IMR-90 (cell line): ENCODE results near the gene GCK. TPM values are rescaled to one million over a fixed set of nuclear protein-coding genes. Genes with fewer than 3 reads are reported as not detected.

Experiments used
- ATAC-seq: fragments of 200-7000 bp; cut with Tn5 transposase; 2 replicates; pipeline ENCODE4 v1.9.1; 2020; ENCODE audit warnings: low read depth, mild to moderate bottlenecking, moderate library complexity
- BruUV-seq: library from RNA; stranded (reverse); fragments of 400-500 nt; replicated peaks from 2 replicates; lab custom pipeline; 2021; lab: Mats Ljungman, UMichigan
- CTCF ChIA-PET: fragments of 300-600 bp; formaldehyde crosslinking; extraction: SDS; loops from one replicate; lab custom pipeline; 2021; ENCODE audit warnings: antibody characterized with exemption; lab: Yijun Ruan, JAX
- POLR2A ChIA-PET: fragments of 300-600 bp; sonication (Branson Sonifier 250); formaldehyde crosslinking; loops from one replicate; lab custom pipeline; 2022; ENCODE audit warnings: antibody characterized with exemption; ENCODE audit not compliant: unreplicated experiment; lab: Charles Lee
- DNase-seq: peaks from one replicate; pipeline ENCODE4 v3.0.0; 2013
- H2AFZ ChIP-seq: replicated peaks from 2 replicates; pipeline ENCODE3; 2013; ENCODE audit warnings: low read length, mild to moderate bottlenecking; ENCODE audit not compliant: poor library complexity
- H2AK5ac ChIP-seq: 2 replicates; pipeline ENCODE4 v1.6.1; 2013; ENCODE audit warnings: low read depth, low read length, inconsistent platforms
- H2AK9ac ChIP-seq: replicated peaks from 2 replicates; pipeline ENCODE3; 2013; ENCODE audit warnings: mild to moderate bottlenecking, low read depth, low read length, moderate library complexity; ENCODE audit not compliant: poor library complexity
- H2BK120ac ChIP-seq: 2 replicates; pipeline ENCODE4 v1.6.1; 2013; ENCODE audit warnings: low read depth, low read length, inconsistent platforms
- H2BK15ac ChIP-seq: 3 replicates; pipeline ENCODE4 v1.6.1; 2013; ENCODE audit warnings: low read depth, low read length, inconsistent platforms
- H2BK20ac ChIP-seq: 2 replicates; pipeline ENCODE4 v1.6.1; 2013; ENCODE audit warnings: low read depth, mild to moderate bottlenecking, inconsistent platforms, low read length, moderate library complexity
- H2BK5ac ChIP-seq: 2 replicates; pipeline ENCODE4 v1.6.1; 2013; ENCODE audit warnings: mild to moderate bottlenecking, low read depth, low read length, inconsistent platforms; ENCODE audit not compliant: poor library complexity, severe bottlenecking
- H3K14ac ChIP-seq: replicated peaks from 2 replicates; pipeline ENCODE4 v1.6.1; 2013; ENCODE audit warnings: low read depth, low read length, inconsistent platforms
- H3K18ac ChIP-seq: 2 replicates; pipeline ENCODE4 v1.6.1; 2013; ENCODE audit warnings: low read depth, low read length, control low read depth
- H3K23ac ChIP-seq: 2 replicates; pipeline ENCODE4 v1.6.1; 2013; ENCODE audit warnings: low read depth, low read length, inconsistent platforms
- H3K27ac ChIP-seq: 2 replicates; pipeline ENCODE4 v1.5.1; 2013; ENCODE audit warnings: mild to moderate bottlenecking, control low read depth, low read length; ENCODE audit not compliant: insufficient read depth
- H3K27me3 ChIP-seq: 2 replicates; pipeline ENCODE4 v1.6.1; 2013; ENCODE audit warnings: low read length; ENCODE audit not compliant: control insufficient read depth, insufficient read depth
- H3K36me3 ChIP-seq: 2 replicates; pipeline ENCODE4 v1.6.1; 2013; ENCODE audit warnings: low read length, mixed read lengths; ENCODE audit not compliant: control insufficient read depth, insufficient read depth
- H3K4ac ChIP-seq: 2 replicates; pipeline ENCODE4 v1.6.1; 2013; ENCODE audit warnings: low read depth, low read length, inconsistent platforms
- H3K4me1 ChIP-seq: 2 replicates; pipeline ENCODE4 v1.6.1; 2013; ENCODE audit warnings: low read length, mixed read lengths; ENCODE audit not compliant: control insufficient read depth, insufficient read depth
- H3K4me2 ChIP-seq: 2 replicates; pipeline ENCODE4 v1.6.1; 2013; ENCODE audit warnings: low read depth, mild to moderate bottlenecking, control low read depth, low read length, moderate library complexity
- H3K4me3 ChIP-seq: 2 replicates; pipeline ENCODE4 v1.5.1; 2013; ENCODE audit warnings: low read depth, mild to moderate bottlenecking, control low read depth, low read length, moderate library complexity; ENCODE audit not compliant: insufficient read depth
- H3K56ac ChIP-seq: 2 replicates; pipeline ENCODE4 v1.6.1; 2013; ENCODE audit warnings: low read length, inconsistent platforms; ENCODE audit not compliant: insufficient read depth; ENCODE audit errors: extremely low read depth
- H3K79me1 ChIP-seq, 2 experiments: 2 replicates each; pipeline ENCODE4 v1.6.1; 2013; ENCODE audit warnings: low read length in 2 of 2, inconsistent platforms in 1 of 2, low read depth in 1 of 2
- H3K9ac ChIP-seq: 2 replicates; pipeline ENCODE4 v1.6.1; 2013; ENCODE audit warnings: low read depth, low read length, control low read depth
- H3K9me1 ChIP-seq: 2 replicates; pipeline ENCODE4 v1.6.1; 2013; ENCODE audit warnings: low read length, inconsistent platforms; ENCODE audit not compliant: insufficient read depth
- H3K9me3 ChIP-seq: 2 replicates; pipeline ENCODE4 v1.6.1; 2013; ENCODE audit warnings: low read length; ENCODE audit not compliant: control insufficient read depth, insufficient read depth
- H4K20me1 ChIP-seq: 2 replicates; pipeline ENCODE4 v1.6.1; 2013; ENCODE audit warnings: low read length, inconsistent platforms; ENCODE audit not compliant: insufficient read depth
- H4K5ac ChIP-seq: 2 replicates; pipeline ENCODE4 v1.6.1; 2013; ENCODE audit warnings: mild to moderate bottlenecking, low read depth, low read length, control low read depth
- H4K8ac ChIP-seq, 2 experiments: 2 replicates each; pipeline ENCODE4 v1.6.1; 2013; ENCODE audit warnings: low read depth in 2 of 2, low read length in 2 of 2, control low read depth in 1 of 2, inconsistent platforms in 1 of 2
- H4K91ac ChIP-seq: 2 replicates; pipeline ENCODE4 v1.6.1; 2013; ENCODE audit warnings: low read depth, low read length, inconsistent platforms; ENCODE audit not compliant: insufficient read depth
- BHLHE40 ChIP-seq: fragments of 150-350 bp; IDR thresholded peaks from 2 replicates; pipeline ENCODE4 v1.6.1; 2016; ENCODE audit warnings: mild to moderate bottlenecking, low read depth, low read length
- CEBPB ChIP-seq: IDR thresholded peaks from 2 replicates; pipeline ENCODE4 v1.6.1; 2012; ENCODE audit warnings: low read depth, low read length, improper control_type of control experiment
- FOS ChIP-seq: fragments of 150-350 bp; IDR thresholded peaks from 2 replicates; pipeline ENCODE4 v1.6.1; 2016; ENCODE audit warnings: low read depth, low read length
- MAZ ChIP-seq: IDR thresholded peaks from 2 replicates; pipeline ENCODE4 v1.6.1; 2012; ENCODE audit warnings: low read depth, mild to moderate bottlenecking, low read length, improper control_type of control experiment, moderate library complexity, borderline replicate concordance
- MXI1 ChIP-seq: IDR thresholded peaks from 2 replicates; pipeline ENCODE4 v1.6.1; 2012; ENCODE audit warnings: low read depth, mild to moderate bottlenecking, low read length, moderate library complexity, borderline replicate concordance
- NFE2L2 ChIP-seq: fragments of 150-350 bp; IDR thresholded peaks from 2 replicates; pipeline ENCODE4 v1.6.1; 2016; ENCODE audit warnings: low read depth, mild to moderate bottlenecking, low read length
- RAD21 ChIP-seq: IDR thresholded peaks from 2 replicates; pipeline ENCODE4 v1.6.1; 2012; ENCODE audit warnings: low read length, improper control_type of control experiment
- RCOR1 ChIP-seq: IDR thresholded peaks from 2 replicates; pipeline ENCODE4 v1.6.1; 2012; ENCODE audit warnings: mild to moderate bottlenecking, low read length, improper control_type of control experiment; ENCODE audit not compliant: insufficient replicate concordance
- RFX5 ChIP-seq: IDR thresholded peaks from 2 replicates; pipeline ENCODE4 v1.8.0; 2012; ENCODE audit warnings: low read depth, mild to moderate bottlenecking, low read length, moderate library complexity
- SMC3 ChIP-seq: fragments of 150-350 bp; IDR thresholded peaks from 2 replicates; pipeline ENCODE4 v1.6.1; 2016; ENCODE audit warnings: low read depth, mild to moderate bottlenecking, antibody characterized with exemption, low read length, moderate library complexity
- whole genome bisulfite sequencing, 2 experiments: methylation state at CpG; one replicate each; pipeline versions ENCODE4 v1.1.5 to v1.1.7; 2013; ENCODE audit warnings: missing lambda C conversion rate in 2 of 2; ENCODE audit not compliant: insufficient read length in 1 of 2; ENCODE audit errors: extremely low coverage in 2 of 2; 5-methylcytosine and 5-hydroxymethylcytosine counted together
- dilution Hi-C: fragments of 300-500 bp; cut with HindIII; formaldehyde crosslinking; loops from one replicate; pipeline ENCODE4 v1.14.3; 2018; ENCODE audit warnings: low sequenced_read_pairs; ENCODE audit not compliant: unreplicated experiment
- in situ Hi-C: fragments of 300-500 bp; cut with MboI; formaldehyde crosslinking; loops from 3 replicates; pipeline ENCODE4 v1.14.3; 2019; ENCODE audit warnings: low sequenced_read_pairs, inconsistent platforms, mixed read lengths
- intact Hi-C: fragments of 100-400 bp; cut with micrococcal nuclease; formaldehyde crosslinking; loops from 2 replicates; pipeline ENCODE4 v1.10.0; 2022
- polyA plus RNA-seq, 3 experiments: library from polyadenylated mRNA; depleted of rRNA; stranded (reverse); fragments of >200 nt; gene quantifications; 2 replicates each; pipeline ENCODE4 v1.2.3, GENCODE V29; 2012; ENCODE audit warnings: low replicate concordance in 1 of 3
- total RNA-seq: library from RNA; depleted of rRNA; stranded (reverse); fragments of >200 nt; gene quantifications from 2 replicates; pipeline ENCODE4 v1.2.3, GENCODE V29; 2012
- TF ChIP-seq, protein P1 (sequence below): fragments of 150-350 bp; IDR thresholded peaks from 2 replicates; pipeline ENCODE4 v1.6.1; 2017; ENCODE audit warnings: mild to moderate bottlenecking, antibody characterized with exemption, low read length, low read depth
- TF ChIP-seq, protein P2 (sequence below): fragments of 150-350 bp; IDR thresholded peaks from 2 replicates; pipeline ENCODE4 v1.6.1; 2016; ENCODE audit warnings: low read depth, mild to moderate bottlenecking, low read length, moderate library complexity, borderline replicate concordance
- TF ChIP-seq, protein P3 (sequence below): conservative IDR thresholded peaks from 2 replicates; pipeline ENCODE4 v1.5.1; 2012; ENCODE audit warnings: mild to moderate bottlenecking, low read depth, low read length, improper control_type of control experiment

Gene GCK
- total and polyA plus RNA-seq, 2 of the 4 experiments (the other 2 are of a cell fraction) = 0.14 to 0.18 TPM

DNA sequence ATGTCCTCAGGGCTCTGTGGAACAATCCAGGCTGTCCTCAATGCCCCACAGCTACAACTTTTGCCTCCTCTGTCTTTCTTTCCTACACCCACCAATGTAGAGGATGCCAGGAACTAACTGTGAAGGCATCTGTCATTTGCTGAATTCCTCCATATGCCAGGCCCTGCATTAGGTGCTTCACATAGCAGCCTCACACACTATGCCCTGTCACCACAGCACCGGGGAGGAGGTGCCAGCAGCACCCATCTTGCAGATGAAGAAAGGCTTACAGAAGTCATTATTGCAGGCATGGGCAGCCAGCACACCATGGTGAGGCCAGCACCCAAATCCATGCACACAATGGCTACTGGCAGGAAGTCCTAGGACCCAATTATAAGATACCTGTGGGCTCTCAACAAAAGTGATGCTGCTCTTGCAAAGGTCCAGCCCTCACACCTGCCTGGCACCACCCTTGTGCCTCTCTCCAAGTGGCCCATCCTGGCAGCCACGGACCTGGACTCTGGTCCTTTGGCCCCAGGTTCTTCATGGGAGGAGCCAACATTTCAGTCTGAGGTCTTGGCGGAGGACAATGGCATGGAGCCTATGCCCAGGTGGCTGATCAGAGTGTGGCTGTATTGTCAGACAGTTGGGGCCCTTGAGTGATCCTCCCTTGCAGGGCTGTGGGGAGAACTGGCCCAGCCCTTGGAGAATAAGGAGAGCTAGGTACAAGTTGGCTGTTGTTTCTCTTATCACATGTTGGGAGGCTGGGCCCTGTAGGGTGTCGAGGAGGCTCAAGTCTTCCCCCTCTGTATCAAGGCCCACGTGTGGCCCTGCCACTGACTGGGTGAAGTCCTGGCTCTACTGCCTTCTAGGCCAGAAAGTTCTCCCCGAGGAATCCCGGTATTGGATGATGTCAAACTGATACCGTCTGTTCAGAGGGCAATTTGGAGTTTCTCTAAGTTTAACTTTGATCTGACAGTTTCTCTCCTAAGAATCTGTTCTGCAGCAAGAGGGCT lies 33.8 kb downstream of the GCK start:
- dilution Hi-C loops = no loop called here
- Histone ChIP-seq H3K9me1 (0 out of 2 replicates have a peak, but pooled peaks cover 3% of the 10 kb centered on the region), H2AK9ac (peak overlapping the region; percentile 26), H3K4me3 (no peak overlapping the region), H3K9ac (no peak overlapping the region), H4K20me1 (no peaks in the 10 kb centered on the region), H3K4me1 (peaks cover 1% of the 10 kb centered on the region; the same call in 1 of the 2 replicates), H2AK5ac (no peak overlapping the region), H2BK120ac (no peak overlapping the region), H3K23ac (no peak overlapping the region), H2BK20ac (no peak overlapping the region), H2AFZ (peak overlapping the region; percentile 23), H4K5ac (no peak overlapping the region), H3K14ac (no peak overlapping the region), H3K56ac (no peak overlapping the region), H3K79me1 (no peaks in the 10 kb centered on the region), H3K27ac (no peak overlapping the region), H2BK15ac (no peak overlapping the region), H2BK5ac (no peak overlapping the region), H3K9me3 (no peaks in the 10 kb centered on the region), H3K4ac (no peak overlapping the region), H4K91ac (no peak overlapping the region), H3K27me3 (peaks cover 6% of the 10 kb centered on the region; the same call in 1 of the 2 replicates), H4K8ac (no peak overlapping the region), H3K4me2 (no peak overlapping the region), H3K18ac (no peak overlapping the region), H3K36me3 (no peaks in the 10 kb centered on the region)
- ChIA-PET POLR2A (no interaction called here), CTCF (no interaction called here)
- intact Hi-C loops = no loop called here
- no TSS peak for BruUV-seq
- no peak for DNase-seq
- WGBS, 2 experiments = 90% methylated on average over 4 of the region's 8 CpGs; no CpG with 5 or more reads in 1 of the 2 experiments
- in situ Hi-C loops = no loop called here
- no peak for ATAC-seq
- TF ChIP-seq, protein P1, sequence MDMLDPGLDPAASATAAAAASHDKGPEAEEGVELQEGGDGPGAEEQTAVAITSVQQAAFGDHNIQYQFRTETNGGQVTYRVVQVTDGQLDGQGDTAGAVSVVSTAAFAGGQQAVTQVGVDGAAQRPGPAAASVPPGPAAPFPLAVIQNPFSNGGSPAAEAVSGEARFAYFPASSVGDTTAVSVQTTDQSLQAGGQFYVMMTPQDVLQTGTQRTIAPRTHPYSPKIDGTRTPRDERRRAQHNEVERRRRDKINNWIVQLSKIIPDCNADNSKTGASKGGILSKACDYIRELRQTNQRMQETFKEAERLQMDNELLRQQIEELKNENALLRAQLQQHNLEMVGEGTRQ = no peak
- TF ChIP-seq RAD21 (no peak), MXI1 (no peak), RFX5 (no peak), SMC3 (no peak), FOS (no peak), CEBPB (no peak), BHLHE40 (no peak), RCOR1 (no peak), NFE2L2 (no peak), MAZ (no peak)
- TF ChIP-seq, protein P2, sequence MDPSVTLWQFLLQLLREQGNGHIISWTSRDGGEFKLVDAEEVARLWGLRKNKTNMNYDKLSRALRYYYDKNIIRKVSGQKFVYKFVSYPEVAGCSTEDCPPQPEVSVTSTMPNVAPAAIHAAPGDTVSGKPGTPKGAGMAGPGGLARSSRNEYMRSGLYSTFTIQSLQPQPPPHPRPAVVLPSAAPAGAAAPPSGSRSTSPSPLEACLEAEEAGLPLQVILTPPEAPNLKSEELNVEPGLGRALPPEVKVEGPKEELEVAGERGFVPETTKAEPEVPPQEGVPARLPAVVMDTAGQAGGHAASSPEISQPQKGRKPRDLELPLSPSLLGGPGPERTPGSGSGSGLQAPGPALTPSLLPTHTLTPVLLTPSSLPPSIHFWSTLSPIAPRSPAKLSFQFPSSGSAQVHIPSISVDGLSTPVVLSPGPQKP = no peak
- TF ChIP-seq, protein P3, sequence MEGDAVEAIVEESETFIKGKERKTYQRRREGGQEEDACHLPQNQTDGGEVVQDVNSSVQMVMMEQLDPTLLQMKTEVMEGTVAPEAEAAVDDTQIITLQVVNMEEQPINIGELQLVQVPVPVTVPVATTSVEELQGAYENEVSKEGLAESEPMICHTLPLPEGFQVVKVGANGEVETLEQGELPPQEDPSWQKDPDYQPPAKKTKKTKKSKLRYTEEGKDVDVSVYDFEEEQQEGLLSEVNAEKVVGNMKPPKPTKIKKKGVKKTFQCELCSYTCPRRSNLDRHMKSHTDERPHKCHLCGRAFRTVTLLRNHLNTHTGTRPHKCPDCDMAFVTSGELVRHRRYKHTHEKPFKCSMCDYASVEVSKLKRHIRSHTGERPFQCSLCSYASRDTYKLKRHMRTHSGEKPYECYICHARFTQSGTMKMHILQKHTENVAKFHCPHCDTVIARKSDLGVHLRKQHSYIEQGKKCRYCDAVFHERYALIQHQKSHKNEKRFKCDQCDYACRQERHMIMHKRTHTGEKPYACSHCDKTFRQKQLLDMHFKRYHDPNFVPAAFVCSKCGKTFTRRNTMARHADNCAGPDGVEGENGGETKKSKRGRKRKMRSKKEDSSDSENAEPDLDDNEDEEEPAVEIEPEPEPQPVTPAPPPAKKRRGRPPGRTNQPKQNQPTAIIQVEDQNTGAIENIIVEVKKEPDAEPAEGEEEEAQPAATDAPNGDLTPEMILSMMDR = no peak
